GM12878 (cell line): Measurements from ENCODE around the gene USP25.

ENCODE experiments used
- CEBPB ChIP-seq, 2 experiments: fragments of 150-350 bp in 1 of 2; IDR thresholded peaks; 2 replicates each; pipeline ENCODE4 v1.6.1; 2012 to 2014; ENCODE audit warnings: low read depth in 2 of 2, low read length in 2 of 2, borderline replicate concordance in 1 of 2, inconsistent platforms in 1 of 2
- CHD1 ChIP-seq: IDR thresholded peaks from 2 replicates; pipeline ENCODE4 v1.6.1; 2012; ENCODE audit warnings: low read depth, low read length, improper control_type of control experiment
- EP300 ChIP-seq, 2 experiments: fragments of 150-350 bp in 1 of 2; IDR thresholded peaks; 2 replicates each; pipeline ENCODE4 v1.6.1; 2011 to 2012; ENCODE audit warnings: low read depth in 2 of 2, low read length in 2 of 2, borderline replicate concordance in 1 of 2, improper control_type of control experiment in 1 of 2, inconsistent platforms in 1 of 2; ENCODE audit not compliant: control insufficient read depth in 1 of 2
- EZH2 ChIP-seq: IDR thresholded peaks from 2 replicates; pipeline ENCODE4 v1.6.1; 2012; ENCODE audit warnings: low read depth, mild to moderate bottlenecking, control low read depth, inconsistent platforms, low read length, borderline replicate concordance; ENCODE audit not compliant: control insufficient read depth
- HDAC6 ChIP-seq: fragments of 200-600 bp; sonication (generic); IDR thresholded peaks from one replicate; pipeline ENCODE4 v1.8.0; 2017; ENCODE audit warnings: antibody characterized with exemption; ENCODE audit not compliant: unreplicated experiment
- NFIC ChIP-seq: IDR thresholded peaks from 2 replicates; pipeline ENCODE4 v1.6.1; 2012; ENCODE audit warnings: low read depth, mild to moderate bottlenecking, inconsistent platforms, low read length, moderate library complexity
- RFX5 ChIP-seq: IDR thresholded peaks from 2 replicates; pipeline ENCODE4 v1.6.1; 2011; ENCODE audit warnings: low read depth, low read length, improper control_type of control experiment
- TF ChIP-seq, protein P1 (sequence below): fragments of 450-650 bp; IDR thresholded peaks from 2 replicates; pipeline ENCODE4 v1.6.1; 2017; ENCODE audit warnings: antibody characterized with exemption, mild to moderate bottlenecking, moderate library complexity
- TF ChIP-seq, protein P2 (sequence below): IDR thresholded peaks from 2 replicates; pipeline ENCODE4 v1.6.1; 2012; ENCODE audit warnings: mild to moderate bottlenecking, low read depth, low read length
- TF ChIP-seq, protein P3 (sequence below), 3 experiments: IDR thresholded peaks in 2 of 3; conservative IDR thresholded peaks in 1 of 3; 2 replicates each; pipeline ENCODE4 v1.5.1; 2011; ENCODE audit warnings: low read depth in 3 of 3, low read length in 3 of 3, mild to moderate bottlenecking in 3 of 3, control low read depth in 2 of 3, moderate library complexity in 2 of 3, inconsistent platforms in 1 of 3, mixed read lengths in 1 of 3; ENCODE audit not compliant: control insufficient read depth in 2 of 3, insufficient read depth in 1 of 3; ENCODE audit errors: extremely low read depth in 1 of 3

DNA sequence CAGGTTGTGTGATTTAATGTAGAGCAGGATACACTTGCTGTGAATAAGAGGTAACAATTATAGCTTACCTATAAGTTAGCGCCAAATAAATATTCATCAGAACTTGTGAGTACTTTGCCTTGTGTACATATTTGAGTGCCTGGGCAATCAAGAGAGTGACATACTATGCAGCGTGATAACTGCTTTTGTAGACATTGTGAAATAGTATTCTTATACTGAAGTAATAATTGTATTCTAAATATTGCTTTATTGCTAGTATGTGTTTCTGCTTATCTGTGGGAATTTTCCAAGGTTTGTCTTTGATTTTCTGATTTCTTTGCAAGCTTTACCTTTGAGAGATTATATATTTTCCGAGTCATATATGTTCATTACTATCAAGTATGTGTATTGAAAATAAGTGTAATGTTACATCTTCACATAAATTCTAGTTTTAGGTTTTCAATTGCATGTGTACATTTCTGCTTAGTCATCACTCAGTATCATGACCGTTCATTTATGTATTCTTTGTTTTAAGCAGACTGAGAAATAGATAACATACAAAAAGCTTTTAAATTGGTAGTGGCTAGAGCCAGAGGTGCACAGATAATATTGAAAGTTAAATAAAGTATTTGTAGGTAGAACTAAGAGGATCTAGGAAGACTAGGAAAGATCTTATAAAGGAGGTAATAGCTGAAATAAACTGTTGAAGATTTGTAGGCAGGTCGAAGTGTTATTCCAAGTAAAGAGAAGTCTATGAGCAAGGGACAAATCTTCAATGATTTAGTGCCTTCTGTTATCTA is 19.5 kb downstream of the USP25 start:
- TF ChIP-seq CEBPB (IDR thresholded peaks at IDR 0.05; ENCODE audit: borderline replicate concordance in 1 of 2, low read depth in 2 of 2, low read length in 2 of 2), result no peak
- TF ChIP-seq, protein P1, sequence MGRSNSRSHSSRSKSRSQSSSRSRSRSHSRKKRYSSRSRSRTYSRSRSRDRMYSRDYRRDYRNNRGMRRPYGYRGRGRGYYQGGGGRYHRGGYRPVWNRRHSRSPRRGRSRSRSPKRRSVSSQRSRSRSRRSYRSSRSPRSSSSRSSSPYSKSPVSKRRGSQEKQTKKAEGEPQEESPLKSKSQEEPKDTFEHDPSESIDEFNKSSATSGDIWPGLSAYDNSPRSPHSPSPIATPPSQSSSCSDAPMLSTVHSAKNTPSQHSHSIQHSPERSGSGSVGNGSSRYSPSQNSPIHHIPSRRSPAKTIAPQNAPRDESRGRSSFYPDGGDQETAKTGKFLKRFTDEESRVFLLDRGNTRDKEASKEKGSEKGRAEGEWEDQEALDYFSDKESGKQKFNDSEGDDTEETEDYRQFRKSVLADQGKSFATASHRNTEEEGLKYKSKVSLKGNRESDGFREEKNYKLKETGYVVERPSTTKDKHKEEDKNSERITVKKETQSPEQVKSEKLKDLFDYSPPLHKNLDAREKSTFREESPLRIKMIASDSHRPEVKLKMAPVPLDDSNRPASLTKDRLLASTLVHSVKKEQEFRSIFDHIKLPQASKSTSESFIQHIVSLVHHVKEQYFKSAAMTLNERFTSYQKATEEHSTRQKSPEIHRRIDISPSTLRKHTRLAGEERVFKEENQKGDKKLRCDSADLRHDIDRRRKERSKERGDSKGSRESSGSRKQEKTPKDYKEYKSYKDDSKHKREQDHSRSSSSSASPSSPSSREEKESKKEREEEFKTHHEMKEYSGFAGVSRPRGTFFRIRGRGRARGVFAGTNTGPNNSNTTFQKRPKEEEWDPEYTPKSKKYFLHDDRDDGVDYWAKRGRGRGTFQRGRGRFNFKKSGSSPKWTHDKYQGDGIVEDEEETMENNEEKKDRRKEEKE, result no peak
- TF ChIP-seq EZH2, result no peak
- no peak for TF ChIP-seq CHD1
- TF ChIP-seq, protein P2, sequence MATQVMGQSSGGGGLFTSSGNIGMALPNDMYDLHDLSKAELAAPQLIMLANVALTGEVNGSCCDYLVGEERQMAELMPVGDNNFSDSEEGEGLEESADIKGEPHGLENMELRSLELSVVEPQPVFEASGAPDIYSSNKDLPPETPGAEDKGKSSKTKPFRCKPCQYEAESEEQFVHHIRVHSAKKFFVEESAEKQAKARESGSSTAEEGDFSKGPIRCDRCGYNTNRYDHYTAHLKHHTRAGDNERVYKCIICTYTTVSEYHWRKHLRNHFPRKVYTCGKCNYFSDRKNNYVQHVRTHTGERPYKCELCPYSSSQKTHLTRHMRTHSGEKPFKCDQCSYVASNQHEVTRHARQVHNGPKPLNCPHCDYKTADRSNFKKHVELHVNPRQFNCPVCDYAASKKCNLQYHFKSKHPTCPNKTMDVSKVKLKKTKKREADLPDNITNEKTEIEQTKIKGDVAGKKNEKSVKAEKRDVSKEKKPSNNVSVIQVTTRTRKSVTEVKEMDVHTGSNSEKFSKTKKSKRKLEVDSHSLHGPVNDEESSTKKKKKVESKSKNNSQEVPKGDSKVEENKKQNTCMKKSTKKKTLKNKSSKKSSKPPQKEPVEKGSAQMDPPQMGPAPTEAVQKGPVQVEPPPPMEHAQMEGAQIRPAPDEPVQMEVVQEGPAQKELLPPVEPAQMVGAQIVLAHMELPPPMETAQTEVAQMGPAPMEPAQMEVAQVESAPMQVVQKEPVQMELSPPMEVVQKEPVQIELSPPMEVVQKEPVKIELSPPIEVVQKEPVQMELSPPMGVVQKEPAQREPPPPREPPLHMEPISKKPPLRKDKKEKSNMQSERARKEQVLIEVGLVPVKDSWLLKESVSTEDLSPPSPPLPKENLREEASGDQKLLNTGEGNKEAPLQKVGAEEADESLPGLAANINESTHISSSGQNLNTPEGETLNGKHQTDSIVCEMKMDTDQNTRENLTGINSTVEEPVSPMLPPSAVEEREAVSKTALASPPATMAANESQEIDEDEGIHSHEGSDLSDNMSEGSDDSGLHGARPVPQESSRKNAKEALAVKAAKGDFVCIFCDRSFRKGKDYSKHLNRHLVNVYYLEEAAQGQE, result no peak
- no peak for TF ChIP-seq HDAC6
- TF ChIP-seq RFX5, result no peak
- TF ChIP-seq EP300 (IDR thresholded peaks at IDR 0.05; ENCODE audit: borderline replicate concordance in 1 of 2, control insufficient read depth in 1 of 2, low read depth in 2 of 2, low read length in 2 of 2), result no peak
- TF ChIP-seq, protein P3, sequence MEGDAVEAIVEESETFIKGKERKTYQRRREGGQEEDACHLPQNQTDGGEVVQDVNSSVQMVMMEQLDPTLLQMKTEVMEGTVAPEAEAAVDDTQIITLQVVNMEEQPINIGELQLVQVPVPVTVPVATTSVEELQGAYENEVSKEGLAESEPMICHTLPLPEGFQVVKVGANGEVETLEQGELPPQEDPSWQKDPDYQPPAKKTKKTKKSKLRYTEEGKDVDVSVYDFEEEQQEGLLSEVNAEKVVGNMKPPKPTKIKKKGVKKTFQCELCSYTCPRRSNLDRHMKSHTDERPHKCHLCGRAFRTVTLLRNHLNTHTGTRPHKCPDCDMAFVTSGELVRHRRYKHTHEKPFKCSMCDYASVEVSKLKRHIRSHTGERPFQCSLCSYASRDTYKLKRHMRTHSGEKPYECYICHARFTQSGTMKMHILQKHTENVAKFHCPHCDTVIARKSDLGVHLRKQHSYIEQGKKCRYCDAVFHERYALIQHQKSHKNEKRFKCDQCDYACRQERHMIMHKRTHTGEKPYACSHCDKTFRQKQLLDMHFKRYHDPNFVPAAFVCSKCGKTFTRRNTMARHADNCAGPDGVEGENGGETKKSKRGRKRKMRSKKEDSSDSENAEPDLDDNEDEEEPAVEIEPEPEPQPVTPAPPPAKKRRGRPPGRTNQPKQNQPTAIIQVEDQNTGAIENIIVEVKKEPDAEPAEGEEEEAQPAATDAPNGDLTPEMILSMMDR (IDR thresholded peaks at IDR 0.05 in 2 of 3, conservative IDR thresholded peaks at IDR 0.05 in 1 of 3; ENCODE audit: control insufficient read depth in 2 of 3, extremely low read depth in 1 of 3, insufficient read depth in 1 of 3, low read depth in 3 of 3, low read length in 3 of 3), result no peak
- no peak for TF ChIP-seq NFIC
